IgD-negative memory B cell (primary cell): ENCODE data around the gene UBXN4. TPM values are rescaled to one million over a fixed set of nuclear protein-coding genes. Genes with fewer than 3 reads are reported as not detected.
A peak's percentile ranks its signal among the peaks of the same experiment; 100 is the strongest.
"Not testable (repeated sequence)": the region's sequence is repeated elsewhere in the genome, so short reads cannot be mapped to it uniquely, and the experiment has no call there.

ENCODE experiments used
- H3K27ac Mint-ChIP-seq, 3 donors: one replicate each; pipeline ENCODE4 v1.8.0; 2020 to 2022; ENCODE audit warnings: mild to moderate bottlenecking in 3 of 3, mixed read lengths in 3 of 3, moderate library complexity in 1 of 3
- H3K27me3 Mint-ChIP-seq: one replicate; pipeline ENCODE4 v1.8.0; 2021; ENCODE audit warnings: mixed read lengths
- H3K36me3 Mint-ChIP-seq: one replicate; pipeline ENCODE4 v1.8.0; 2020; ENCODE audit warnings: mild to moderate bottlenecking, mixed read lengths
- H3K4me1 Mint-ChIP-seq, 3 donors: one replicate each; pipeline ENCODE4 v1.8.0; 2020 to 2022; ENCODE audit warnings: mixed read lengths in 3 of 3, mild to moderate bottlenecking in 1 of 3
- H3K4me3 Mint-ChIP-seq, 4 donors: one replicate each; pipeline ENCODE4 v1.8.0; 2020 to 2022; ENCODE audit warnings: mild to moderate bottlenecking in 4 of 4, mixed read lengths in 4 of 4, moderate library complexity in 3 of 4
- H3K9me3 Mint-ChIP-seq, 3 donors: one replicate each; pipeline ENCODE4 v1.8.0; 2020 to 2021; ENCODE audit warnings: mixed read lengths in 3 of 3, mild to moderate bottlenecking in 1 of 3
- polyA plus RNA-seq: library from polyadenylated mRNA; unstranded; fragments of 300-500 nt; fragmentation: Illumina TruSeq; gene quantifications from one replicate; pipeline ENCODE4 v1.2.3, GENCODE V29; 2021

Gene UBXN4
- polyA plus RNA-seq, 1 donor from 2014 or later = 113 TPM

DNA sequence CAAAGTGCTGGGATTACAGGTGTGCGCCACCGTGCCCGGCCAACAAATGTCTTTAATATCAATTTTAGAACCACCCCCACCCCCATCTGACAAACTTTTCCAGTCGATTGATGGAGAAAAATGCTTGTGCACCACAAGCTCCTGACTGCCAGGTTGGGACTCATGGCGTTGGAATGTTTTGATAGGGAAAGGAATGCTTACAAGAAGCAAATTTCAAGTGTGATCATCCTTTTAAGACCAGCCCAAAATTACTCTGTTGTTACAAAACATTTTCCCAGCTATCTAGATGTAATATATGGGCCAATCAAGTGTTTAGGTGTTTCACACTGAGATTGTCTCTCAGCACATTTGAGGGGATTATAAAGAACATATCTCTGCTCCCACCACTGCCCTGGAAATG lies 45.2 kb downstream of the UBXN4 start:
- Mint-ChIP-seq H3K4me3 (no peak overlapping the region), H3K9me3 (peaks cover 0 to 5% (median 0%) of the 10 kb centered on the region in 3 donors), H3K4me1 (peaks cover 5 to 16% (median 5%) of the 10 kb centered on the region in 3 donors), H3K27me3 (no peaks in the 10 kb centered on the region), H3K27ac (no peak overlapping the region), H3K36me3 (peaks cover 27% of the 10 kb centered on the region)

DNA sequence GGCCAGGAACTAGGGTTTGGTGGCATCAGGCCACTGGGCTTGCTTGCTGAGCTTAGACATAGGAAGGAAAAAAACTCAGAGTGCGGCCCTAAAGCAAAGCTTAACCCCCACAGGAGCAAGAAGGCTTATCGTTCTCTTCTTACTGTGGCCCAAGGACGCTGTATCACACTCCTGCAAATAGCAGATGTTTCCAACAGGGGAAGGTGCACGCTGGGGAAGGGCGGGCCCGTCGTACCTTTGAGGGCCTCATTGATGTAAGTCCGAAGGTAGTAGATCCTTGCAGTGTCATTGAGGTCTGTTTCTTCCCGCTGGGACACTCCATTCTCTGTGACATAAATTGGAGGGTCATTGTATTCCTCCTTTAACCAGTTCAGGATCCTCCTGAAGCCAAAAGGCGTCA lies 48.8 kb downstream of the UBXN4 start:
- no peaks in the 10 kb centered on the region for H3K27me3 Mint-ChIP-seq
- peaks cover 11 to 18% (median 15%) of the 10 kb centered on the region in 3 donors for H3K4me1 Mint-ChIP-seq
- H3K4me3 Mint-ChIP-seq = no peak overlapping the region
- H3K36me3 Mint-ChIP-seq = peaks cover 8% of the 10 kb centered on the region
- H3K9me3 Mint-ChIP-seq = no peaks in the 10 kb centered on the region
- H3K27ac Mint-ChIP-seq = no peak overlapping the region

DNA sequence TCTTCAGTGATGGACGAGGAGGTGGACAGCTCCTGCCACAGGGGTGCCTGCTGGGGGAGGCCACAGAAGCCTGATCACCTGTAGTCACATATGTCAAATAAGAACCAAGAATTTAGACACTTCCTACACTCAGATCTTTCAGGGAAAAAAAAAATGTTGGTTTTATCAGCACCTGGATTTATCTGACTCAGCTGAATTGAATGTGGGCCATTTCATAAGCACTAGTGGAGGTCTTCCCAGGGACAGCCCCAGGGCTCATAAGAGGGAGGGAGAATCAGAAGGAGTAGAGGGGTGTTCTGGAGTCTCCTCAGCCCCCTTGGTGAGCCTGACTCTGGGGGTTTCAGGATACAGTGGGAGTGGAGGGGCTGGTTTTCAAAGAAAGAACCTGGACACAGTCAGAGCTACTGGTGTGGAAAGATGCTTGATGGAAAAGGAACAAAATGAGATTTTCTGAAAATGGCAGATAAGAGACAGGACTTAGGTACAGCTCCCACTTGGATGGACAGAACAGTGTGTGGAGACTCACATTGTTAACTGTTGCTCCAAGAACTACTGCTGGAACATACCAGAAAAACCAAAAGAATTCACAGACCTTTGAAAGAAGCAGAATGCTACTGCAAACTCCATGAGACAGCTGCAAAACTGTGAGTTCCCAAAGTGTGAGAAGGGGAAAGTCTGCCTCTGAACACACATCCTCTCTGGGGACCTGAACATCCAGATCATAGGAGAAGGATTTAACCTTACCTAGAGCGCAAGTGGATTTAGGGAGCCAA lies 49.9 kb downstream of the UBXN4 start:
- Mint-ChIP-seq H3K4me1 (peaks cover 11 to 18% (median 15%) of the 10 kb centered on the region in 3 donors), H3K4me3 (peak overlapping the region in 1 of 4 donors; percentile 67), H3K9me3 (no peaks in the 10 kb centered on the region), H3K36me3 (peaks cover 3% of the 10 kb centered on the region), H3K27me3 (no peaks in the 10 kb centered on the region), H3K27ac (peak overlapping the region in 1 of 3 donors; percentile 83)

DNA sequence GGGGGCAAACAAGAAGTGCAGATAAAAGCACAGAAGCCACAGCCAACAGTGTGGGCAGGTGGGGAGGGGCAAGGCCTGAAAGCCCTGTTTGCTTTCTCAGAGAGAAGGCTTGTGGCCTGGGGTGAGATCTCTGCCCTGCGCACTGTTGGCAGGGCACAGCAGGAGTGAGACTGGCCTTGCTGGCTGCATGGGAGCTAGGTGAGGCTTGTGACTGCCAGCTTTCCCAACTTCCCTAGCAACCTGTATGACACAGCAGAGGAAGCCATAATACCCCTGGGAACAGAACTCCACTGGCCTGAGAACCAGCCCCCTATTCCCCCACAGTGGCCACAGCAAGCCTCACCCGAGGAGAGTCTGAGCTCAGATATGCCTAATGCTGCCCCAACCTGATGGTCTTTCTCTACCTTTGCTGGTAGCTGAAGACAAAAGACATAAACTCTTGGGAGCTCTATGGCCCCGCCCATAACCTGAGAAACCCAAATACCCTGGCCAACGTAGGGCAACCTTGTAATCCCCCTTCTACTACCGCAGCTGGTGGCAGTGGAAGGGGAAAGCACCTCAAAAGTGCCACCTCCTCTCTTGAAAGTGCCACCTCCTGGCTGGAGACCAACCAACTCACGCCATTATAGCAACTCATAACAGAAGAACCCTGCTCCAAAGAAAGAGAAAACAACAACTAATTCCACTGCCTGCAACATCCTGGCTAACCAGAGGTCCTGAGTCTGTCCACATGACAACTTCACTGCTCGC lies 50.9 kb downstream of the UBXN4 start:
- Mint-ChIP-seq H3K36me3 (peaks cover 3% of the 10 kb centered on the region), H3K4me1 (peaks cover 12 to 18% (median 18%) of the 10 kb centered on the region in 3 donors), H3K4me3 (peak overlapping the region in 1 of 4 donors; percentile 34), H3K27ac (no peak overlapping the region), H3K27me3 (no peaks in the 10 kb centered on the region), H3K9me3 (no peaks in the 10 kb centered on the region)

DNA sequence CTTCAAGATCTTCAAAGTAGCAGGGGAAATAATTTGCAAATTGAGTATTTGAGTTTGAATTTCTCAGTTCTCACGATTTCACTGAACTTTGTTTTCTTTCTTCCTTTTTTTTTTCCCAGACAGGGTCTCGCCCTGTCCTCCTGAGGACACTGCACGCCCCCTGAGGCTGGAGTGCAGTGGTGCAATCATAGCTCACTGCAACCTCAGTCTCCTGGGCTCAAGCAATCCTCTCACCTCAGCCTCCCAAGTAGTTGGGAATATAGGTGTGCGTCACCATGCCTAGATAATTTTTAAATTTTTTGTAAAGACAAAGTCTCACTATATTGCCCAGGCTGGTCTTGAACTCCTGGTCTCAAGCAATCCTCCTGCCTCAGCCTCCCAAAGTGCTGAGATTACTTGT lies 54.0 kb downstream of the UBXN4 start:
- H3K36me3 Mint-ChIP-seq, H3K4me3 Mint-ChIP-seq, H3K27ac Mint-ChIP-seq, H3K27me3 Mint-ChIP-seq, H3K9me3 Mint-ChIP-seq: not testable (repeated sequence)
- H3K4me1 Mint-ChIP-seq = peaks cover 15 to 19% (median 18%) of the 10 kb centered on the region in 3 donors

DNA sequence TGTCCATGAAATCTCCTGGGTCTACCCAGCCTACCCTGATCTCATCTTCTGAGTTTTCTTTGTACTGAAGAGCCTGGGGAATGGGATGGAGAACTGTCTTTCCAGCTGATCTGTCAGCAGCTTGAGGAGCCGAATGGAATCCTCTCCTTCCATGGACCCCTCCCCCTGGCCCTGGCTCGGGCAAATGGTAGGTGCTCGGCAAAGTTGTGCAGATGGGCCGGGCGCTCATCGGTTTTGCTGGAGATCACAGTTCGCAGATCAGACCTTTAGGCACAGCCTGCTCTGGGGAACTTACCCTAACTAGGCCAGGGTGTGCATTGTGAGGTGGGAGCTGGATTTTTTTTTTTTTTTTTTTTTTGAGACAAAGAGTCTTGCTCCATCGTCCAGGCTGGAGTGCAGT lies 55.0 kb downstream of the UBXN4 start:
- Mint-ChIP-seq H3K4me1 (peaks cover 15 to 19% (median 15%) of the 10 kb centered on the region in 3 donors), H3K9me3 (peaks cover 0 to 10% (median 5%) of the 10 kb centered on the region in 3 donors), H3K27ac (no peak overlapping the region), H3K36me3 (peaks cover 3% of the 10 kb centered on the region), H3K4me3 (no peak overlapping the region), H3K27me3 (no peaks in the 10 kb centered on the region)

DNA sequence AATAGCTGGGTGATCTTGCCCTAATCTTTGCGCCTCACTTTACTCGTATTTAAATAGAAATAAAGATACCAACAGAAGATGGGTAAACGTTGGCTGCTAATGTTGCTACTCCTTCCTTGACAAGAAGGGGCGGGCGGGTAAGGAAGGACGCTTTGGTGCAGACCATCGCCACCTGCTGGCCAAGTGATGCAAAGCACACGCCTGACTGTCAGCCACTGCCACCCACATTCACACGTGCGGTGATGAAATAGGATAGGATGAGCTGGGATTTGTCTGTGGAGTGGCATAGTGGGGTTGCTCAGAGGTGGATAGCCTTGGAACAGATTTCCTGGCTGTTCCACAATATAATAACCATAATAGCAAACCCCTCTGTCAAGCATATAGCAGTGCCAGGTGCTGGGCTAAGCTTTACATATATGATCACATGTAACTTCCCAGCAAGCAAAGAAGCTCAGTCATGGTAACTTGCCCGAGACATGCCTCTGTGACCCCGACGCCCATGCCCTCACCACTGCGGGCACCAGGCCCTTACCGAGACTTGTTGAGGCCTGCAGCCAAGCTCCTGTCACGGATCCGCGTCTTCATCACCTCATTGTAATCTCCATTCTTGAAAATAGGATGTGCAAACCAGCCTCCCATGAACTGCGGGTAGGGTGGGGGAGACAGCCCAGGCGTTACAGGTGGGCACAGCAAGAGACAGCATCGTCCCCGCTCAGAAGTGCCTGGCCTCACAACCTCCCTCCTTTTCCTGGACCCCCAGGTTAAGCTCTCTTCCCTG lies 56.0 kb downstream of the UBXN4 start:
- Mint-ChIP-seq H3K9me3 (peaks cover 0 to 14% (median 5%) of the 10 kb centered on the region in 3 donors), H3K27me3 (no peaks in the 10 kb centered on the region), H3K4me3 (peak overlapping the region in 1 of 4 donors; percentile 73), H3K36me3 (peaks cover 3% of the 10 kb centered on the region), H3K4me1 (peaks cover 10 to 14% (median 13%) of the 10 kb centered on the region in 3 donors), H3K27ac (no peak overlapping the region)

DNA sequence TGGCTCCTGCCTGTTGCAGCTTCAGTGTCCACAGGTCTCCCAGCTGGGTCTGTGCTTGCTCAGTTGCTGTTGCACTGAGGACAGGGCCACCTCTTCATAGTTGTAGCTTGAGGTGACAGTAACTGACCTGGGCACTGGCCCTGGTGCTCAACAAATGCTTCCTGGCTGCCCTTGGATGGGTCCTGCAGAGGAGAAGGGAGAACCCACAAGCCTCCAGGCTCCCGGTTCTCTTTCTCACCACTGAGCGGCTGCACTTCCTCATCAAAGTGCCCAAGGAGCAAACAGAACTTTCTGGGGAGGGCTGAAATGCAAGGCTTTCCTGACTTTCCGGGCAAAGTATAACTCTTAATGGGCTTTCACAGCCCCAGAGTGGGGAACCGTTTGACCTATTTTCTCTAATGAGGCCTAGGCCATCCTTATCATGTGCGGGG lies 56.6 kb downstream of the UBXN4 start:
- Mint-ChIP-seq H3K27me3 (no peaks in the 10 kb centered on the region), H3K4me3 (peak overlapping the region in 1 of 4 donors; percentile 73), H3K27ac (no peak overlapping the region), H3K4me1 (peaks cover 8 to 14% (median 10%) of the 10 kb centered on the region in 3 donors), H3K36me3 (peaks cover 3% of the 10 kb centered on the region), H3K9me3 (peaks cover 0 to 14% (median 5%) of the 10 kb centered on the region in 3 donors)

DNA sequence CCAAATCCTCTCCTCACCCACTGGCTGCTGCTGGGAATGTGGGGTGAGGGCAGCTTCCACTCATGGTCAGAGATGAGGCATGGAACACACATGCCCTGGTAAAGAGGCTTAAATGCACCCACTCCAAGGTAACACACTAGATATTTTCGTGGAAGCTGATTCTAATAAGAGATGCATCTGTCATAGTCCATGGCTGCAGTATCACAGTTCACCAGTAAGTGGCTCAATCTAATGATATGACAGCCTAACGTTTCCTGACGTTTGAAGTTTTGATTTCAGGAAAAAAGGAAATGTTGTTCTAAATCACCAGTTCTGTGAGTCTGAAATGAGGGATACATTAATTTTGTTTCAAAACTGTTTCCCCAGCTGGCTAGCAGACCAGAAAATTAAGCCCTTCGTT lies 57.1 kb downstream of the UBXN4 start:
- H3K27me3 Mint-ChIP-seq = no peaks in the 10 kb centered on the region
- peaks cover 1% of the 10 kb centered on the region for H3K36me3 Mint-ChIP-seq
- peaks cover 5 to 14% (median 10%) of the 10 kb centered on the region in 3 donors for H3K4me1 Mint-ChIP-seq
- no peak overlapping the region for H3K4me3 Mint-ChIP-seq
- no peak overlapping the region for H3K27ac Mint-ChIP-seq
- H3K9me3 Mint-ChIP-seq = peaks cover 0 to 14% (median 5%) of the 10 kb centered on the region in 3 donors

DNA sequence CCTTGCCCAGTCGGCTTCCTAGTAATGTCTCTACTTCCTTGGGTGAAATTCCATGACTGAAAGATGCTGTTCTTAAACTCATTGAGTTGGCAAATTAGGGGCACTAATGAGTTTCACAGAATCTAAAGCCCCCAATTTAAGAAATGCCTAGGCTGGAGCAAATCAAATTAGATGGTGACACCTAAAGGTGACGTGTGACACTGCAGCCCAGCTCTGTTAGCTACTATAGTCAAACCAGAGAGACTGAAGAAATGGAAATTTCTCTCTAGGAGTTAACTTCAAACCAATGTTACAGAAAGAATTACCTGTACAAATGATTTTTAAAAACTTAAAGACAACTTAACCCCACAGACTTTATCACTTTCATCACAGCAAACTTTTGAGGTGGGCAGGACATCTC lies 58.1 kb downstream of the UBXN4 start:
- Mint-ChIP-seq H3K36me3 (no peaks in the 10 kb centered on the region), H3K4me3 (no peak overlapping the region), H3K27me3 (no peaks in the 10 kb centered on the region), H3K4me1 (peaks cover 4 to 11% (median 7%) of the 10 kb centered on the region in 3 donors), H3K27ac (no peak overlapping the region), H3K9me3 (peaks cover 0 to 14% (median 5%) of the 10 kb centered on the region in 3 donors)

DNA sequence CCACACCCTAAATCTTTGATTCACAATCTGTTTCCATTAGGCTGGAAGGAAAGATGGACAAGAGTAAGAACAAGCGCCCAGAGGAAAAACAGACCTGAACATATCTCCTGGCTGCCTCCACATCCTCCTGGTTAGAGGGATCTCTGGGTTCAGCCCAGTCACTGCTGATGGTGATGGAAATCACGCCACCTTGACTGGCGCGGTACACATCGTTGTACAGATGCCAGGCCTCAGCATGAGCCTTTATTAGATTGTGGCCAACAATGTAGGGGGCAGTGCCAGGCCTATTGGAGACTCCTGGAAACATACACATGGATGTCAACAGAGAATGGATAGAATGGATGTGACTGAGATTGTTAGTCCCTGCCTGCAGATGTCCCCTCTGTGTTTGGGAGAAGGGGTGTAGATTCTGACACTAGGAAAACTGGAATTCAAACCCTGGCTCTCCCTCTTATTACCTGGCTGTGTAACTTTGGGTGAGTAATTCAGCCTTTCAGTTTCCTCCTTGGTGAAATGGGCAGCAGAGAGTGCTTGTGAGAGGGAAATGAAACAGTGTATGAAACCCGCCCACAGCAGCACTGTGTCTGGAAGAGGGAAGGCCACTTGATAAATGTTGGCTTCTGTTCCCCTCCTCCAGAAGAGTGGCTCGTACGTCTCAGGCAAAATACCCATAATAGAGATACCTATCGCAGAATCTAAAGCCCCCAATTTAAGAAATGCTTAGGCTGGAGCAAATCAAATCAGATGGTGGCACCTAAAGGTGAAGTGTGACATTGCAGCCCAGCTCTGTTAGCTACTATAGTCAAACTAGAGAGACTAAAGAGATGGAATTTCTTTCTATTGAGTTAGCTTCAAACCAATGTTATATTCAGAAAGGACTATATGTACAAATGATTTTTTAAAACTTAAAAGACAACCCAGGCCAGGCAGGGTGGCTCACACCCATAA lies 59.1 kb downstream of the UBXN4 start:
- Mint-ChIP-seq H3K4me1 (peaks cover 0 to 7% (median 4%) of the 10 kb centered on the region in 3 donors), H3K36me3 (no peaks in the 10 kb centered on the region), H3K27ac (no peak overlapping the region), H3K9me3 (peaks cover 0 to 14% (median 5%) of the 10 kb centered on the region in 3 donors), H3K4me3 (no peak overlapping the region), H3K27me3 (no peaks in the 10 kb centered on the region)

DNA sequence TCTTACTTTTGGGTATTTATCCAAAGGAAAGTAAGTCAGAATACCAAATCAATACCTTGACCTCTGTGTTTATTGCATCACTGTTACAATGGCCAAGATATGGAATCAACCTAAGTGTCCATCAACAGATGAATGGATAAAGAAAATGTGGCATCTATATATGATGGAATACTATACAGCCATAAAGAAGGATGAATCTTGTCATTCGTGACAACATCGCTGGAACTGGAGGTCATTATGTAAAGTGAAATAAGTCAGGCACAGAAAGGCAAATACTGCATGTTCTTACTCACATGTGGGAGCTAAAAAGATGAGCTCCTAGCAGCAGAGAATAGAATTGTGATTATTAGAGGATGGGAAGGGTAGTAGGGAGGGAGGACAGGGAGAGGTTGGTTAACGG lies 60.7 kb downstream of the UBXN4 start:
- Mint-ChIP-seq H3K27ac (no peak overlapping the region), H3K9me3 (peaks cover 0 to 14% (median 5%) of the 10 kb centered on the region in 3 donors)

DNA sequence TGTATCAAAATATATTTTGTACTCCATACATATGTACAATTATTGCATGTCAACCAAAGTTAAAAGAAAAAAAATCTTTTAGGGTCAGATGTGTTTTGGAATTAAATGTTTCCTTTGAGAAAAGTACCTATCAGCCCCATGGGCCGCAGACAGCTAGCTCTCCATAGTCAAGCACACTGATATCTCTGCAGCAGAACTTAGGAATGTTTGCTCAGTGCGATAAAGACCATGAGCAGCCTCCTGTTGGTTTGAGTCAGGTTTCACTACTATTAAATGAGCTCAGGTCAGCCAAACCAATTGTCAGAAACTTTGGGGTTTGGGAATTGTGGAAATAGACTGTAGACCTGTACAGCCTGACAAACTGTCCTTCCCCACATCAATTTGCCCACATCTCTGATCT lies 61.6 kb downstream of the UBXN4 start:
- H3K27me3 Mint-ChIP-seq = no peaks in the 10 kb centered on the region
- H3K4me1 Mint-ChIP-seq = no peaks in the 10 kb centered on the region
- no peak overlapping the region for H3K4me3 Mint-ChIP-seq
- no peak overlapping the region for H3K27ac Mint-ChIP-seq
- peaks cover 0 to 14% (median 5%) of the 10 kb centered on the region in 3 donors for H3K9me3 Mint-ChIP-seq
- no peaks in the 10 kb centered on the region for H3K36me3 Mint-ChIP-seq

More for the DNA sequence above, 60.7 kb downstream of the UBXN4 start:
- Mint-ChIP-seq H3K27me3 (no peaks in the 10 kb centered on the region), H3K4me3 (no peak overlapping the region), H3K4me1 (peaks cover 0 to 7% (median 3%) of the 10 kb centered on the region in 3 donors), H3K36me3 (no peaks in the 10 kb centered on the region)

DNA sequence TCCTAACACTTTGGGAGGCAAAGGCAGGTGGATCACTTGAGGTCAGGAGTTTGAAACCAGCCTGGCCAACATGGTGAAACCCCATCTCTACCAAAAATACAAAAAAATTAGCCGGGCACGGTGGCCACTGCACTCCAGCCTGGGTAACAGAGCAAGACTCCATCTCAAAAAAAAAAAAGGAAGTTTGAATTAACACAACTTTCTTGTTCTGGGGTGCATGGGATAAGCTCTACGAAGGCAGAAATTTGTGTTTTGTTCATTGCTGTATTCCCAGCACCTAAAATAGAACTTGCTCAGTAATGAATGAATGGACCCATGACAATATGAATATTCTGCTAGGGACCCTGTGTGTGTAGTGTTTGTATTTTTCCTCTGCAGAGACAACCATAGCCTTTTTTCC lies 66.2 kb downstream of the UBXN4 start:
- H3K36me3 Mint-ChIP-seq, H3K9me3 Mint-ChIP-seq, H3K4me1 Mint-ChIP-seq, H3K4me3 Mint-ChIP-seq, H3K27me3 Mint-ChIP-seq, H3K27ac Mint-ChIP-seq: not testable (repeated sequence)
